Fibroblast of villous mesenchyme (primary cell): ENCODE results near the gene LLGL2. TPM values are rescaled to one million over a fixed set of nuclear protein-coding genes. Genes with fewer than 3 reads are reported as not detected.

ENCODE experiments used
- DNase-seq: peaks from one replicate; pipeline ENCODE4 v3.0.0-alpha.2; 2010; ENCODE audit warnings: low read depth
- H3K4me3 ChIP-seq: 2 replicates; pipeline ENCODE4 v1.5.1; 2011; ENCODE audit warnings: low read depth, mild to moderate bottlenecking, low read length
- CTCF ChIP-seq: IDR thresholded peaks from 2 replicates; pipeline ENCODE4 v1.5.1; 2012; ENCODE audit warnings: low read depth, mild to moderate bottlenecking, low read length; ENCODE audit not compliant: insufficient read depth
- total RNA-seq: library from RNA; depleted of rRNA; stranded (reverse); fragments of >200 nt; gene quantifications from 2 replicates; pipeline ENCODE4 v1.2.3, GENCODE V29; 2012

The LLGL2 gene
- total RNA-seq, 1 donor = 2.2 TPM

GRCh38 chr17:75588596-75589011, 63.1 kb downstream of the LLGL2 start:
- H3K4me3 ChIP-seq = peak overlapping the region; percentile 54
- no peak for TF ChIP-seq CTCF
- DNase-seq = no peak

- peak overlapping the region; percentile 55 for H3K4me3 ChIP-seq
- DNase-seq = peak; percentile 88
- TF ChIP-seq CTCF = peak; percentile 37
Observed at GRCh38 chr17:75589012-75589918, 63.8 kb downstream of the LLGL2 start.

GRCh38 chr17:75589919-75590303, 64.4 kb downstream of the LLGL2 start:
- no peak for TF ChIP-seq CTCF
- H3K4me3 ChIP-seq = peak overlapping the region; percentile 55
- DNase-seq = no peak

- DNase-seq = no peak
- TF ChIP-seq CTCF = no peak
- no peak overlapping the region for H3K4me3 ChIP-seq
Observed at GRCh38 chr17:75590314-75590761, 64.8 kb downstream of the LLGL2 start.

GRCh38 chr17:75590849-75591721, 65.6 kb downstream of the LLGL2 start:
- TF ChIP-seq CTCF = no peak
- DNase-seq = no peak
- H3K4me3 ChIP-seq = no peak overlapping the region

- no peak overlapping the region for H3K4me3 ChIP-seq
- TF ChIP-seq CTCF = no peak
- no peak for DNase-seq
Observed at GRCh38 chr17:75591722-75592302, 66.3 kb downstream of the LLGL2 start.
